Lower leg skin (tissue), 3 donors: ENCODE results near the gene GOLGA8M.
"Not testable (repeated sequence)": the region's sequence is repeated elsewhere in the genome, so short reads cannot be mapped to it uniquely, and the experiment has no call there.

Experiments used
- CTCF ChIP-seq, 3 donors: fragments of 450-650 bp; IDR thresholded peaks; one replicate each; pipeline ENCODE4 v1.5.1; 2016; ENCODE audit warnings: antibody characterized with exemption in 3 of 3, mild to moderate bottlenecking in 3 of 3, moderate library complexity in 2 of 3
- POLR2A ChIP-seq, 2 donors: fragments of 450-650 bp; IDR thresholded peaks; one replicate each; pipeline ENCODE4 v1.6.1; 2016 to 2017; ENCODE audit warnings: antibody characterized with exemption in 2 of 2, mild to moderate bottlenecking in 1 of 2, moderate library complexity in 1 of 2

GRCh38 chr15:28727026-28727425 is 14.8 kb upstream of the GOLGA8M start:
- TF ChIP-seq CTCF, POLR2A (IDR thresholded peaks at IDR 0.05): not testable (repeated sequence)
